Stimulated activated naive B cell treated with anti-CD40 and anti-IgM and Interleukin-4, amounts not matched to agents 10 μg/mL and 1 μg/mL and 100 μg/mL, for 72 hours (primary cell): ENCODE results near the gene SNAP23.
A peak's percentile ranks its signal among the peaks of the same experiment; 100 is the strongest.

ENCODE experiments used
- ATAC-seq, 2 donors: fragments of 150-1000 bp; cut with Tn5 transposase; replicated peaks; 2 replicates each; pipeline ENCODE4 v1.10.0; 2021; ENCODE audit warnings: moderate library complexity in 1 of 2
- DNase-seq: peaks from one replicate; pipeline ENCODE4 v3.0.0; 2021
- H3K27ac Mint-ChIP-seq: one replicate; pipeline ENCODE4 v1.8.0; 2022; ENCODE audit warnings: mild to moderate bottlenecking, mixed read lengths
- H3K27me3 Mint-ChIP-seq, 2 donors: one replicate each; pipeline ENCODE4 v1.8.0; 2022; ENCODE audit warnings: mixed read lengths in 2 of 2
- H3K36me3 Mint-ChIP-seq, 2 donors: one replicate each; pipeline ENCODE4 v1.8.0; 2022; ENCODE audit warnings: mixed read lengths in 2 of 2, mild to moderate bottlenecking in 1 of 2
- H3K4me1 Mint-ChIP-seq, 2 donors: one replicate each; pipeline ENCODE4 v1.8.0; 2022; ENCODE audit warnings: mixed read lengths in 2 of 2, mild to moderate bottlenecking in 1 of 2
- H3K4me3 Mint-ChIP-seq, 2 donors: one replicate each; pipeline ENCODE4 v1.8.0; 2022; ENCODE audit warnings: mild to moderate bottlenecking in 2 of 2, mixed read lengths in 2 of 2, moderate library complexity in 1 of 2
- H3K9me3 Mint-ChIP-seq, 2 donors: one replicate each; pipeline ENCODE4 v1.8.0; 2022; ENCODE audit warnings: mixed read lengths in 2 of 2, mild to moderate bottlenecking in 1 of 2

SNAP23 gene

DNA sequence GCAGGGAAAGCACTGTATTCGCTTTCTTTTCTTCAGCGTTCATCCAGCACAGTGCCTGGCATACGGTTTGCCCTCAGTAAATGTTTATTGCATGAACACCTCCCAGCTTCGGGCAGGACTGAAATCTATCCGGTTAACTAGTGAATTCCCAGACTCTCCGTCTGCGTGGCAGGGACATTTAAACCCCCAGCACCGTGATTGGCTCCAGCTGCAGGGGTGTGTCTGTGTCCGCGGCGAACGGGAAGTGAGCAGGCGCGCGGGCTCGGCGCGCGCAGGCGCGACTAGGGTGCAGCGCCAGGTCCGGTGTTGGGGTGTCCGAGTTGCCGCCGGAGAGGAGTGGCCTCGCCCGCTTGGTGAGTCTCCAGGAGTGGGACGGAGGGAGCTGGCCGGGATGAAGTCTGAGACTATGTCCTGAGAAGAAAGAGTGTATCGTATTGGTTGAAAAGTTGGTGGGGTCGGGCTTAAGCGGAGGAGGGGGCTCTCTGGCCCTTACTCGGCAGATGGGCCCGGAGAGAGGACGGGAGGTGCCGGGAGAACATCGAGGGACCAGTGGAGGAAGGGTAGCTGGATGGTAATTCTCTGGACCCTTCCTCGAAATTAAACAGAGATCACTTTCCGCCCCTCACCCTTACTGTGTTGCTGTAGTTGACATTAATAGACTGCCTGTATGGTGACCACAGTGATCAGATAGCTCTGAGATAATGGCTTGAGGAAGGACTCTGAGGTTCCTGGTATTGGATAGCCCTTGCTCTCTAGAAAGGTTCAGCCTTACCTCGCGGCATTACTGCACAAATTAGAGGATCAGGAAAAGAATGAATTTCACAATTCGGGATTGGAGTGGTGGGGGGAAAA, at the start of gene SNAP23:
SNAP23 (plus strand) TSS at position 274 of the 852 bp plus-strand sequence. CDS start 16,213 bp downstream, outside the sequence.
- peak; percentile 80 for DNase-seq
- H3K9me3 Mint-ChIP-seq: no peaks in the 10 kb centered on the region
- H3K27ac Mint-ChIP-seq: peak within 1 kb of the TSS; percentile 95
- no peaks in the 10 kb centered on the region for H3K27me3 Mint-ChIP-seq
- H3K36me3 Mint-ChIP-seq: peaks cover 17 to 22% of the 10 kb centered on the region in 2 donors
- ATAC-seq: peak; percentile 95
- peak within 1 kb of the TSS; percentile 93 to 96 for H3K4me3 Mint-ChIP-seq
- H3K4me1 Mint-ChIP-seq: peaks cover 43 to 76% of the 10 kb centered on the region in 2 donors

- DNase-seq (no peak), ATAC-seq (no peak)
- Mint-ChIP-seq H3K27ac (no peak overlapping the region), H3K9me3 (no peaks in the 10 kb centered on the region), H3K4me3 (no peak overlapping the region), H3K36me3 (peaks cover 28 to 57% of the 10 kb centered on the region in 2 donors), H3K27me3 (no peaks in the 10 kb centered on the region), H3K4me1 (peaks cover 0 to 3% of the 10 kb centered on the region in 2 donors)
These were observed 47.8 kb upstream of the SNAP23 start for GRCh38 chr15:42447599-42447998.

DNA sequence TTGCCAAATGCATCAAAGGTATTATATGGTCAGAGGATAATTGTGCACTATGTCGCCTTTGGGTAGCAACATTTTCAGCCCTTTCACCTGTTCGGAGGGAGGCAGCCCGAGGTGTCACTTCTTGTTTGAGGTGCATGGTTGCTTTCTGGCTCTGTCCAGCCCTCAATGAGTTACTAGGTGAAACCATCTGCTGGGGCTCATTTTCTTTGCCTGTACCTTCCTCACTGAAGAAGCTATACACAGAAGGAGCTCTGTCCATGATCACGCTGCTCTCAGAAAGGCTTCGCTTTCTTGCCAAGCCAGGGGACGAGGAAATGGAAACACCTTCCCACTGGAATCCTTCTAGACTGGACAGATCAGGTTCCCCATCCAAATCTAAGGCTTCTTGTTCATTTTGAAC, 47.2 kb upstream of the SNAP23 start:
- Mint-ChIP-seq H3K4me3 (no peak overlapping the region), H3K9me3 (no peaks in the 10 kb centered on the region)

GRCh38 chr15:42449770-42450424, 45.5 kb upstream of the SNAP23 start:
- Mint-ChIP-seq H3K36me3 (peaks cover 25 to 49% of the 10 kb centered on the region in 2 donors), H3K4me1 (peaks cover 0 to 3% of the 10 kb centered on the region in 2 donors), H3K27ac (no peak overlapping the region), H3K9me3 (no peaks in the 10 kb centered on the region), H3K27me3 (no peaks in the 10 kb centered on the region), H3K4me3 (no peak overlapping the region)
- ATAC-seq (no peak), DNase-seq (no peak)

More for the DNA sequence above, 47.2 kb upstream of the SNAP23 start:
- no peak overlapping the region for H3K27ac Mint-ChIP-seq
- peaks cover 0 to 3% of the 10 kb centered on the region in 2 donors for H3K4me1 Mint-ChIP-seq
- no peak for ATAC-seq
- no peak for DNase-seq
- no peaks in the 10 kb centered on the region for H3K27me3 Mint-ChIP-seq
- peaks cover 28 to 57% of the 10 kb centered on the region in 2 donors for H3K36me3 Mint-ChIP-seq

- Mint-ChIP-seq H3K9me3 (no peaks in the 10 kb centered on the region), H3K27ac (no peak overlapping the region), H3K4me3 (no peak overlapping the region), H3K27me3 (no peaks in the 10 kb centered on the region), H3K4me1 (peaks cover 0 to 3% of the 10 kb centered on the region in 2 donors), H3K36me3 (peaks cover 21 to 44% of the 10 kb centered on the region in 2 donors)
- ATAC-seq (no peak), DNase-seq (no peak)
These were observed 45.0 kb upstream of the SNAP23 start for GRCh38 chr15:42450425-42450790.

DNA sequence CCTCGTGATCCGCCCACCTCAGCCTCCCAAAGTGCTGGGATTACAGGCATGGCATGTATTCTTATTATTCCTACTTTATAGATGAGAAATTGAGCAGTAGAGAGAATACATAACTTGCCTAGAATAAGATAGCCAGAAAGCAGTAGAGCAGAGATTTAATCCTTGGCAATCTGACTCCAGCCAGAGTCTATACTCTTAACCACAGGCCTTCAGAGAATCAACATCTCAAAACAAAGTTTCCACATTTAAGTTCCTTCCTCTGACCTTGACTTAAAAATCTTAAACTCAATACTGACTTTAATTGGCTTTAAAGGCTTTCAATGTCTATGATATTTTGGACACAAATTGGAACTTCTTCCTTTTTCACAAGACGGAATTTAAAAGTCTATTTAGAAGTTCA, 41.6 kb upstream of the SNAP23 start:
- Mint-ChIP-seq H3K9me3 (no peaks in the 10 kb centered on the region), H3K36me3 (peaks cover 18 to 38% of the 10 kb centered on the region in 2 donors), H3K27me3 (no peaks in the 10 kb centered on the region), H3K4me1 (peaks cover 12 to 18% of the 10 kb centered on the region in 2 donors), H3K27ac (no peak overlapping the region), H3K4me3 (no peak overlapping the region)
- DNase-seq (no peak), ATAC-seq (no peak)

- Mint-ChIP-seq H3K36me3 (peaks cover 10 to 19% of the 10 kb centered on the region in 2 donors), H3K4me3 (no peak overlapping the region), H3K27me3 (no peaks in the 10 kb centered on the region), H3K4me1 (peaks cover 14 to 22% of the 10 kb centered on the region in 2 donors), H3K27ac (no peak overlapping the region), H3K9me3 (no peaks in the 10 kb centered on the region)
- ATAC-seq (no peak), DNase-seq (no peak)
These were observed 38.9 kb upstream of the SNAP23 start for GRCh38 chr15:42456531-42456930.

DNA sequence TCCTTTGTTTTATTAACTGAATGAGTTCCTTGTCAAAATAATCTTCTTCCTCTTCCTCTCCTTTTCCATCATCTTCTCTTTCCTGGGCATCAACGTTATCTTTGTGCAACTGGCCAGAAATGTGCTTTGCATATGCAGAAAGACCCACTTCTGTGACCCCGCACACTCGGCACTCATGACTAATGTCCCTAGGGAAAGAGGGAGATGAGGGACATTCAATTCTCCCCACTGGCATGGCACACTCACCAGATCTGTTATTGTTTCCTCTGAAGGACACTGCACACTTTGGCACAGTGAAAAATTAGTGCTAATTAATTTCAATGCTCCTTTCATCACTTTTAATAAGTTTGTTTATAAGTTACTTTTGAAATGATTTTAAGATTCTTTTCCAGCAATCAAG, 38.5 kb upstream of the SNAP23 start:
- Mint-ChIP-seq H3K27me3 (no peaks in the 10 kb centered on the region), H3K9me3 (no peaks in the 10 kb centered on the region), H3K36me3 (peaks cover 7 to 15% of the 10 kb centered on the region in 2 donors), H3K4me3 (no peak overlapping the region), H3K27ac (peak overlapping the region; percentile 32), H3K4me1 (peaks cover 14 to 23% of the 10 kb centered on the region in 2 donors)
- peak in 1 of 2 donors; percentile 34 for ATAC-seq
- no peak for DNase-seq

GRCh38 chr15:42457445-42458442, 37.7 kb upstream of the SNAP23 start:
- Mint-ChIP-seq H3K27ac (peak overlapping the region; percentile 74), H3K4me1 (peaks cover 14 to 23% of the 10 kb centered on the region in 2 donors), H3K27me3 (no peaks in the 10 kb centered on the region), H3K9me3 (no peaks in the 10 kb centered on the region), H3K4me3 (peak overlapping the region in 1 of 2 donors; percentile 25), H3K36me3 (peaks cover 7 to 17% of the 10 kb centered on the region in 2 donors)
- DNase-seq (no peak), ATAC-seq (peak; percentile 95)

- Mint-ChIP-seq H3K9me3 (no peaks in the 10 kb centered on the region), H3K4me1 (peaks cover 14 to 29% of the 10 kb centered on the region in 2 donors), H3K36me3 (peaks cover 24 to 41% of the 10 kb centered on the region in 2 donors), H3K4me3 (no peak overlapping the region), H3K27ac (no peak overlapping the region), H3K27me3 (no peaks in the 10 kb centered on the region)
- DNase-seq: no peak
- no peak for ATAC-seq
These were observed 34.2 kb upstream of the SNAP23 start for GRCh38 chr15:42461261-42461660.

- Mint-ChIP-seq H3K4me1 (peaks cover 0 to 11% of the 10 kb centered on the region in 2 donors), H3K27me3 (no peaks in the 10 kb centered on the region), H3K36me3 (peaks cover 29 to 35% of the 10 kb centered on the region in 2 donors), H3K27ac (no peak overlapping the region), H3K4me3 (no peak overlapping the region), H3K9me3 (no peaks in the 10 kb centered on the region)
- ATAC-seq (no peak), DNase-seq (no peak)
These were observed 29.7 kb upstream of the SNAP23 start for GRCh38 chr15:42465520-42466259.

DNA sequence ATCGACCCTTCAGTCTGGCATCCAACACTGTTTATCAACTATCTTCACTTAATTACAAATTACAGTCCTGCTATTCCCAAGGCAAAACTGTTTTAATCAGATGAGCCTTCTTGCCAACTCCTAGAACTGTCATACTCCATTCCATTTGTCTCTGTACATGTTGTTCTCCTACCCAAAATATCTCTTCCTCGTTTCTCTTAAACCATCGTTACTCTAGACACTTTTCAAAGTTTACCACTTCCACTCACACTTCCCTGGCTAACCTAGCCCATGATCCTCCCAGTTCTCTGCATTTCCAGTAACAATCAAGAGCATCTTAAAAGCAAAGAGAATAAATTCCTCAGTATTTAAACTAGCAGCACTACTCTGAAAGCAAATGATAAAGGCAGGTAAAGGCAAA, 24.4 kb upstream of the SNAP23 start:
- Mint-ChIP-seq H3K4me3 (no peak overlapping the region), H3K4me1 (peaks cover 15 to 34% of the 10 kb centered on the region in 2 donors), H3K27ac (no peak overlapping the region), H3K27me3 (no peaks in the 10 kb centered on the region), H3K36me3 (peaks cover 16 to 20% of the 10 kb centered on the region in 2 donors), H3K9me3 (no peaks in the 10 kb centered on the region)
- DNase-seq (no peak), ATAC-seq (no peak)

DNA sequence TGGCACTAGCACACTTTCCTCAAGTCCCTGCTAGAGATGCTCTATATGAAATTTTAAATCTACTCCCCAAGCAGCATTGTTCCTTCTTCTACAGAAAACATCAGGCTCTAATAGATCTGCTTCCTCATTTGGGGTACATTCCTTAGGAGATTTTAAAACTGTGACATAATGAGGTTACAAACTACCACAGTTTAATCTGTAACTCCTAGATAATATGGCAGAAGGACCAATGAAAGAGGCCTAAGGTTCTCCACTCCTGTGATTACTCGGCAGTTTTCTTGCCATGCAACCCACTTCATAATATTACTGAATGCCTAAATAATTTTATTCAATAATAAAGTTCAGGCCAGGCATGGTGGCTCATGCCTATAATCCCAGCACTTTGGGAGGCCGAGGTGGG, 20.6 kb upstream of the SNAP23 start:
- H3K27me3 Mint-ChIP-seq: no peaks in the 10 kb centered on the region
- ATAC-seq (no peak), DNase-seq (no peak)
- peak overlapping the region; percentile 25 for H3K27ac Mint-ChIP-seq
- peaks cover 19 to 40% of the 10 kb centered on the region in 2 donors for H3K4me1 Mint-ChIP-seq
- H3K4me3 Mint-ChIP-seq: no peak overlapping the region
- H3K36me3 Mint-ChIP-seq: peaks cover 13 to 14% of the 10 kb centered on the region in 2 donors
- no peaks in the 10 kb centered on the region for H3K9me3 Mint-ChIP-seq
